Effector CD8-positive, alpha-beta T cell (primary cell): ENCODE measurements around the gene ABCC5.
"Not testable (repeated sequence)": the region's sequence is repeated elsewhere in the genome, so short reads cannot be mapped to it uniquely, and the experiment has no call there.

Source experiments
- DNase-seq: peaks from one replicate; lab custom pipeline; 2025; lab: John Stamatoyannopoulos, UW

Gene ABCC5

GRCh38 chr3:184016169-184016570, 1.5 kb downstream of the ABCC5 start:
- no peak for DNase-seq

- no peak for DNase-seq
Observed at GRCh38 chr3:184015381-184016019, 2.2 kb downstream of the ABCC5 start.

GRCh38 chr3:184011937-184012889, 5.5 kb downstream of the ABCC5 start:
- no peak for DNase-seq

GRCh38 chr3:184011230-184011876, 6.3 kb downstream of the ABCC5 start:
- no peak for DNase-seq

GRCh38 chr3:184008161-184008560, 9.5 kb downstream of the ABCC5 start:
- no peak for DNase-seq

- not testable (repeated sequence) for DNase-seq
Observed at GRCh38 chr3:184007143-184007813, 10.4 kb downstream of the ABCC5 start.

GRCh38 chr3:184005941-184006507, 11.7 kb downstream of the ABCC5 start:
- DNase-seq = no peak

GRCh38 chr3:184004476-184004875, 13.2 kb downstream of the ABCC5 start:
- DNase-seq = no peak

- no peak for DNase-seq
Observed at GRCh38 chr3:184003187-184003967, 14.3 kb downstream of the ABCC5 start.

- DNase-seq = no peak
Observed at GRCh38 chr3:184002469-184002868, 15.2 kb downstream of the ABCC5 start.

GRCh38 chr3:184001761-184002160, 15.9 kb downstream of the ABCC5 start:
- DNase-seq = no peak

- DNase-seq = no peak
Observed at GRCh38 chr3:183991403-183991802, 26.3 kb downstream of the ABCC5 start.

GRCh38 chr3:183988216-183988790, 29.4 kb downstream of the ABCC5 start:
- no peak for DNase-seq

GRCh38 chr3:183987000-183987600, 30.6 kb downstream of the ABCC5 start:
- DNase-seq = no peak

GRCh38 chr3:183984749-183985729, 32.6 kb downstream of the ABCC5 start:
- DNase-seq = no peak

- no peak for DNase-seq
Observed at GRCh38 chr3:183984127-183984740, 33.5 kb downstream of the ABCC5 start.

- no peak for DNase-seq
Observed at GRCh38 chr3:183981990-183982644, 35.6 kb downstream of the ABCC5 start.

GRCh38 chr3:183980403-183980802, 37.3 kb downstream of the ABCC5 start:
- DNase-seq = no peak
